Transverse colon (tissue), 4 donors: ENCODE measurements around the gene TMEM254. TPM values are rescaled to one million over a fixed set of nuclear protein-coding genes. Genes with fewer than 3 reads are reported as not detected.
"Not testable (repeated sequence)": the region's sequence is repeated elsewhere in the genome, so short reads cannot be mapped to it uniquely, and the experiment has no call there.

ENCODE experiments used
- DNase-seq: peaks from one replicate; pipeline ENCODE4 v3.0.0-alpha.2; 2019
- H3K27ac ChIP-seq, 4 donors: fragments of 200-600 bp; sonication (generic); 2 replicates each; pipeline ENCODE4 v1.5.1; 2016 to 2018; ENCODE audit warnings: inconsistent platforms in 4 of 4
- H3K27me3 ChIP-seq: fragments of 200-600 bp; sonication (generic); 2 replicates; pipeline ENCODE4 v1.5.1; 2017; ENCODE audit warnings: inconsistent platforms
- H3K36me3 ChIP-seq, 4 donors: fragments of 200-600 bp; sonication (generic); 2 replicates each; pipeline ENCODE4 v1.5.1; 2017 to 2019; ENCODE audit warnings: inconsistent platforms in 4 of 4
- H3K4me1 ChIP-seq, 4 donors: fragments of 200-600 bp; sonication (generic); 2 replicates each; pipeline ENCODE4 v1.5.1; 2017 to 2020; ENCODE audit warnings: inconsistent platforms in 4 of 4
- H3K4me3 ChIP-seq, 4 donors: fragments of 200-600 bp; sonication (generic); 1 replicate in 1 of 4; 2 replicates in 3 of 4; pipeline versions ENCODE4 v1.5.1 to v1.6.1; 2017 to 2019; ENCODE audit warnings: inconsistent platforms in 4 of 4
- H3K9me3 ChIP-seq, 2 donors: fragments of 200-600 bp; sonication (generic); 2 replicates each; pipeline ENCODE4 v1.5.1; 2017 to 2019; ENCODE audit warnings: inconsistent platforms in 2 of 2
- CTCF ChIP-seq, 5 experiments: fragments of 200-600 bp in 3 of 5; fragments of 450-650 bp in 2 of 5; sonication (generic) in 3 of 5; IDR thresholded peaks; 1 replicate in 2 of 5; 2 replicates in 3 of 5; pipeline ENCODE4 v1.5.1; 2016 to 2017; ENCODE audit warnings: antibody characterized with exemption in 5 of 5, inconsistent platforms in 3 of 5, mild to moderate bottlenecking in 2 of 5, moderate library complexity in 1 of 5
- EP300 ChIP-seq: sonication (generic); formaldehyde crosslinking; IDR thresholded peaks from one replicate; pipeline ENCODE4 v1.6.1; 2017; ENCODE audit warnings: antibody characterized with exemption, low read depth
- POLR2A ChIP-seq: fragments of 450-650 bp; IDR thresholded peaks from one replicate; pipeline ENCODE4 v1.6.1; 2016; ENCODE audit warnings: antibody characterized with exemption, mild to moderate bottlenecking, moderate library complexity
- POLR2AphosphoS5 ChIP-seq, 3 donors: sonication (generic); formaldehyde crosslinking; IDR thresholded peaks; one replicate each; pipeline ENCODE4 v1.6.1; 2016; ENCODE audit warnings: antibody characterized with exemption in 3 of 3
- WGBS, 2 donors: methylation state at CpG; one replicate each; pipeline ENCODE4 v1.1.5; 2018; ENCODE audit warnings: low coverage in 1 of 2; 5-methylcytosine and 5-hydroxymethylcytosine counted together
- in situ Hi-C, 4 donors: fragments of 200-750 bp; cut with MboI; loops; one replicate each; pipeline versions ENCODE4 v1.15.0 to v1.15.1; 2017; ENCODE audit warnings: low sequenced_read_pairs in 3 of 4, low pct_ligation_motif_present in 1 of 4, low pct_unique_long_range_greater_than_20kb in 1 of 4
- intact Hi-C: fragments of 100-400 bp; cut with DNase I; formaldehyde crosslinking; loops from one replicate; pipeline ENCODE4 v1.15.1; 2023; ENCODE audit warnings: low total_unique reads
- total RNA-seq, 4 donors: library from RNA; depleted of rRNA; stranded (reverse); fragments of >200 nt; gene quantifications; one replicate each; pipeline ENCODE4 v1.1.0, GENCODE V29; 2016

The TMEM254 gene
- total RNA-seq, 4 donors from 2014 or later, result 3.0 to 33.7 (median 10.4) TPM

- no peak for TF ChIP-seq EP300
- no peak for TF ChIP-seq POLR2A
- TF ChIP-seq CTCF (IDR thresholded peaks at IDR 0.05), result no peak
- TF ChIP-seq POLR2AphosphoS5 (IDR thresholded peaks at IDR 0.05), result no peak
- Histone ChIP-seq H3K4me3 (no peak overlapping the region), H3K27ac (no peak overlapping the region), H3K27me3 (no peaks in the 10 kb centered on the region), H3K9me3 (no peaks in the 10 kb centered on the region), H3K4me1 (no peaks in the 10 kb centered on the region), H3K36me3 (no peaks in the 10 kb centered on the region)
- intact Hi-C loops, result no loop called here
- DNase-seq, result no peak
- in situ Hi-C loops, result loop anchor here in 1 of 4 donors (25.0 kb wide), 1 partner anchor 145 kb away; the partner anchor contains the start of gene ANXA11
- 87 to 100% methylated on average over 2 to 4 of the region's 4 CpGs for WGBS, 2 donors
These were observed 11.7 kb upstream of the TMEM254 start for GRCh38 chr10:80066809-80067208.

GRCh38 chr10:80067821-80068220 lies 10.6 kb upstream of the TMEM254 start:
- H3K27me3 ChIP-seq, intact Hi-C loops, H3K4me1 ChIP-seq, H3K27ac ChIP-seq, H3K4me3 ChIP-seq, H3K36me3 ChIP-seq, DNase-seq, H3K9me3 ChIP-seq: not testable (repeated sequence)
- in situ Hi-C loops, result loop anchor here in 1 of 4 donors (25.0 kb wide), 1 partner anchor 144 kb away; the partner anchor contains the start of gene ANXA11

- in situ Hi-C loops, result loop anchor here in 1 of 4 donors (25.0 kb wide), 1 partner anchor 144 kb away; the partner anchor contains the start of gene ANXA11
- no peak overlapping the region for H3K27ac ChIP-seq
- no peak for TF ChIP-seq POLR2A
- no peak for TF ChIP-seq CTCF (IDR thresholded peaks at IDR 0.05)
- TF ChIP-seq EP300, result no peak
- 33 to 48% methylated on average over 1 to 2 of the region's 2 CpGs for WGBS, 2 donors
- intact Hi-C loops, result no loop called here
- no peaks in the 10 kb centered on the region for H3K4me1 ChIP-seq
- H3K36me3 ChIP-seq, result no peaks in the 10 kb centered on the region
- no peak overlapping the region for H3K4me3 ChIP-seq
- no peaks in the 10 kb centered on the region for H3K27me3 ChIP-seq
- no peaks in the 10 kb centered on the region for H3K9me3 ChIP-seq
- no peak for DNase-seq
These were observed 10.2 kb upstream of the TMEM254 start for GRCh38 chr10:80068270-80068669.

GRCh38 chr10:80070057-80070456 lies 8.4 kb upstream of the TMEM254 start:
- in situ Hi-C loops, result loop anchor here in 1 of 4 donors (25.0 kb wide), 1 partner anchor 142 kb away; the partner anchor contains the start of gene ANXA11

More at GRCh38 chr10:80070057-80070456, 8.4 kb upstream of the TMEM254 start:
- no peak overlapping the region for H3K4me3 ChIP-seq
- intact Hi-C loops, result no loop called here
- DNase-seq, result no peak
- no peak overlapping the region for H3K27ac ChIP-seq
- no peaks in the 10 kb centered on the region for H3K4me1 ChIP-seq
- H3K9me3 ChIP-seq, result no peaks in the 10 kb centered on the region
- 81 to 91% methylated on average over 2 to 3 of the region's 3 CpGs for whole genome bisulfite sequencing, 2 donors
- no peaks in the 10 kb centered on the region for H3K36me3 ChIP-seq
- H3K27me3 ChIP-seq, result no peaks in the 10 kb centered on the region
- TF ChIP-seq CTCF (IDR thresholded peaks at IDR 0.05), result no peak
- no peak for TF ChIP-seq EP300
- TF ChIP-seq POLR2A, result no peak
- no peak for TF ChIP-seq POLR2AphosphoS5 (IDR thresholded peaks at IDR 0.05)
